Ramos (cell line): ENCODE results near the gene ZNF610.
"Not testable (repeated sequence)": the region's sequence is repeated elsewhere in the genome, so short reads cannot be mapped to it uniquely, and the experiment has no call there.

ENCODE experiments used
- in situ Hi-C: fragments of 300-500 bp; cut with MboI; formaldehyde crosslinking; loops from one replicate; pipeline ENCODE4 v1.14.3; 2022; ENCODE audit warnings: low sequenced_read_pairs; ENCODE audit not compliant: unreplicated experiment

The ZNF610 gene

DNA sequence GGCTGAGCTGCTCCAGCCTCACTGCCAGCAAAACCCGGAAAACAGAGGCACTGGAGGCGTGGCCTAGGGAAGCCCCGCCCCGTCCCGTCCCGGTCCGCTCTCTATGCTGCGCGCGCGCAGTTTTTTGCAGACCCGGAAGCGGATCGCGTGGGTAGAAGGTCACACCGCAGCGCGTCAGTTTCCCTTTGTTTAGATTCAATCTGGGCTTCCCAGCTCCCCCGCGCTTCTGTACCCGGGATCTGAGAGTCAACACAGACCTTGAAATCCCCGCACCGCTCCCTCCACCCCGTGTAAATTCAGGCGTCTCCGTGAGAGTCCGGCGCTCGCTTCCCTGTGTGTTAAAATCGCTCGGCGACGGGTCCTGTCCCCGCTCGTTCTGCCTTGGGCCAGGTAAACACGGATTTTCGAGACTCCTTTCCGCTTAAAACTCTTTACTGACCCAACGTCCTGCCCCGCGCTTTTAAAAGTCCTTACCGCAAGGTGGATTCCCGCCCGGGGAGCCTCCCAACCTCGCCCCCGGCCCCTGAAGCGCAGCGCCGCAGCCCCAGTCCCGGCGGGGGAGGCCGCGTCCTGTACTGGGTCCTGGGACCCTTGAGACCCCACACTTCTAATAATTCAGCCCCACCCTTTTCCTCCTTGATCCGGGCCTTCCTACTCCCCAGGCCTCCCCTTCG, at the start of gene ZNF610:
ZNF610 (plus strand) TSS at position 127 of the 674 bp plus-strand sequence. CDS start 12,930 bp downstream, outside the sequence.
- in situ Hi-C loops: no loop called here

DNA sequence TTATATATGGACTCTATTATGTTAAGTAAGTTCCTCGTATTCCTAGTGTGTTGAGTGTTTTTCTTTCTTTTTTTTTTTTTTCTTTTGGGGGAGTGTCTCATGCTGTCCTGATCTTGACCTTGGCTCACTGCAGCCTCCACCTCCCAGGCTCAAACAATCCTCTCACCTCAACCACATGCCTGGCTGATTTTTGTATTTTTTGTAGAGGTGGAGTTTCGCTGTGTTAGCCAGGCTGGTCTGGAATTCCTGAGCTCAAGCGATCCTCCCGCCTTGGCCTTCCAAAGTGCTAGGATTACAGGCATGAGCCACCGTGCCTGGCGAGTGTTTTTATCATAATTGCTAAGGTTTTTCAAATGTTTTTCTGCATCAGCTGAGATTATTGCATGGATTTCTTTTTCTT, 49.8 kb upstream of the ZNF610 start:
- in situ Hi-C loops: no loop called here

DNA sequence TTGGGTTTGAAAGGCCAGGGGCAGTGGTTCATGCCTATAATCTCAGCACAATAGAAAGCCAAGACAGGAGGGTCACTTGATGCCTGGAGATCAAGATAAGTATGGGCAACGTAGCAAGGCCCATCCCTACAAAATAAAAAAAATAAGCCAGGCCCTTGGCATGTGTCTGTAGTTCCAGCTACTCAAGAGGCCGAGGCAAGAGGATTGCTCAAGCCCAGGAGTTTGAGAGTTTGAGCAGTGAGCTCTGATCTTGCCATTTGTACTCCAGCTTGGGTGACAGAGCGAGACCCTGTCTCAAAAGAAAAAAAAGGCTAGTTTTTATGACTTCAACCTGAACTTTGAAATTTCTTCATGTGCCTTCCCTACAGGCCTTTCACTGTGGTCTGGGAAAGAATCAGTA, 44.3 kb upstream of the ZNF610 start:
- in situ Hi-C loops: no loop called here

- in situ Hi-C loops: not testable (repeated sequence)
Measured at GRCh38 chr19:52292946-52293345, 43.1 kb upstream of the ZNF610 start.

- in situ Hi-C loops: no loop called here
Measured at GRCh38 chr19:52296400-52296772, 39.7 kb upstream of the ZNF610 start.

DNA sequence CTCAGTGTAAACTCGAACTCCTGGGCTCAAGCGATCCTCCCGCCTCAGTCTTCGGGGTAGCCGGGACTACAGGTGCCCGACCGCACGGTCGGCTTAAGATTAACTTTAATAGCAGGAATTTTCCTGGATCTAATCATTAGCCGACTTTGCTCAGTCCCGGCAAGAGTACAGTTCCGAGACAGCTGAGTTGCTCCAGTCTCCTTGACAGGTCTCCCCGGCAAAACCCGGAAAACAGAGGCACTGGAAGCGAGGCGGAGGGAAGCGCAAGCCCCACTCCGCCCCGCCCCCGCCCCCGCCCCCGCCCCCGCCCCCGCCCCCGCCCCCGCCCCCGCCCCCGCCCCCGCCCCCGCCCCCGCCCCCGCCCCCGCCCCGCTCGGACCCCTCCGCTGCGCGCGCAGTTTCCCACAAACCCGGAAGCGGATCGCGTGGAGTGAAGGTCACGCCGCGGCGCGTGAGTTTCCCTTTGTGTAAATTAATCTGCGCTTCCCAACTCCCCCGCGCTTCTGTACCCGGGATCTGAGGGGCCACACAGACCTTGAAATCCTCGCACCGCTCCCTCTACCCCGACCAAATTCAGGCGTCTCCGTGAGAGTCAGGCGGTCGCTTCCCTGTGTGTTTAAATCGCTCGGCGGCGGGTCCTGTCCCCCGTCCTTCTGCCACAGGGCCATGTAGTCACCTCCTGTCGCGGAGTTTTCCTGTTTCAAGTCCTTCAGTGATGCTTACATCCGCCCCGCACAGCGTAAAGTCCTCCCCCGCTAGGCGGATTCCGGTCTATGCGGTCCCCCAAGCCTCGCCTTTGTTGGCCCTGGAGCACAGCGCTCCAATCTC, 39.1 kb upstream of the ZNF610 start, which contains the start of gene ZNF480:
ZNF480 (plus strand) TSS at position 397 of the 828 bp plus-strand sequence. CDS start 3,244 bp downstream, outside the sequence.
- in situ Hi-C loops: no loop called here

GRCh38 chr19:52297601-52298364, 38.3 kb upstream of the ZNF610 start:
- in situ Hi-C loops: no loop called here

DNA sequence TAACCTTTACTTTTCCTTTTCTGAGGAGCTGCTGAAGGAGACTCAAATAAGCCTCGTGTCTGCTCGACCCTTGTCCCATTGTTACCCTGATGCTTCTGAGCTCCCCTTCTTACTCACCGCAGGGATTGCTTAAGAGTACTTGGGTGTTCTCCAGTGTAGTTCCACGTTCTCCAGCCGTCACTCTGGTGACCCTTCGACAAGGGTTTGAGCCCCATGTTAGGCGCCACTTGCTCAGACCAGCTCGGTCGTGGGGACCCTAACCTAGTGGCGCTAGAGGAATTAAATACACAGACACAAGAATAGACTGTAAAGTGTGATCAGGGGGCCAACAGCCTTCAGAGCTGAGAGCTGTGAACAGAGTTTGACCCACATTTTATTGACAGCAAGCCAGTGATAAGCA, 28.8 kb upstream of the ZNF610 start:
- in situ Hi-C loops: no loop called here

DNA sequence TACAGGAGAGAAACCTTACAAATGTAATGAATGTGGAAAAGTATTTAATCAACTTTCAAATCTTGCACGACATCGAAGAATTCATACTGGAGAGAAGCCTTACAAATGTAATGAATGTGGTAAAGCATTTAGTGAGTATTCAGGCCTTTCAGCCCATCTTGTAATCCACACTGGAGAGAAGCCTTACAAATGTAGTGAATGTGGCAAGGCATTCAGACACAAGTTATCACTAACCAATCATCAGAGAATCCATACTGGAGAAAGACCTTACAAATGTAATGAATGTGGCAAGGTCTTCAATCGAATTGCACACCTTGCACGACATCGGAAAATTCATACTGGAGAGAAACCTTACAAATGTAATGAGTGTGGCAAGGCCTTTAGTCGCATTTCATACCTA, 13.6 kb upstream of the ZNF610 start:
- in situ Hi-C loops: no loop called here

DNA sequence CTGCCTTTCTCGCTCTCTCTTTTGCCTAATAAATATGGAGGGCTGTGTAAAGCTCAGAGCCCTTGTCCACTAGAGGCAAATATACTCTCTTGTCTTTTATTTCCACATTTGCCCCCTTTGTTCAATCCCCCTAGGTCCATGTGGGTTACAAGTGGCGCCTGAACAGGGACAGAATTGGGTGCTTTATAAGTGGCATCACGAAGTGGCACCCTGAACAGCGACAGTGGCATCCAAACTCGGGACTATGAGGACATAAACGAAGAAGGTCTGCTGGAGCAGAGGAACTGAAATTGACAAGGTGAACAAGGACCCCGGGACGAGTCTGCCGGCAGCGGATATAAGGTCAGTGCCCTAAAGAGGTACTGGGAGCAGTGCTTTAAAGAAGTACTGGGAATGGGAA, 4.3 kb upstream of the ZNF610 start:
- in situ Hi-C loops: no loop called here

GRCh38 chr19:52335768-52336116, 301 bp upstream of the ZNF610 start:
- in situ Hi-C loops: no loop called here

DNA sequence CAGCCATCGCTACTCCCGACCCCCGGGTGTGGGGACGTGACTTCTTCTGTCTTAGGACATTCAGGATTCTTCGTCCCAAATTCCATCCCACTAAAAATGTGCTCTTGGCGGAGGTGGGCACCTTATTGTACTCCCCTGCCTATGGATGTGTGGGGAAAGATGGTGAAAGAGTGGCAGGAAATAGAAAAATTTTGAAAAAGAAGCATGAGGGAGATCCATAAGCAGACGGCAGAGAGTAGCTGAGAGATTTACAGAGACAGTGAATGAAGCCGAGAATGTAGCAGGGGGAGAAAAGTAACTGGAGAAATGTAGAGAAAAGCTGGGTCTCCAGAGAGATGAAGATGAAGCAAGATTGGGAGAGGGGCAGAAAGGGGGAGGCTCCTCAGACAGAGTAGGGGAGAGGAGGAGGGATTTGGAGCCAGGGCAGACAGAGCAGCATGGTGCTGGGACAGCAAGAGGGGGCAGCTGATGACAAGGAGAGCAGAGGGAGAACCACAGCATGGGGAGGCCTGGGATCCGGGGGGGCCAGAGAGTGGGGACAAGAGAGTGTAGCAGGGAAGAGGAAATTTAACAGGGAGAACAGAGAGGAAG, 843 bp downstream of the ZNF610 start:
- in situ Hi-C loops: no loop called here

DNA sequence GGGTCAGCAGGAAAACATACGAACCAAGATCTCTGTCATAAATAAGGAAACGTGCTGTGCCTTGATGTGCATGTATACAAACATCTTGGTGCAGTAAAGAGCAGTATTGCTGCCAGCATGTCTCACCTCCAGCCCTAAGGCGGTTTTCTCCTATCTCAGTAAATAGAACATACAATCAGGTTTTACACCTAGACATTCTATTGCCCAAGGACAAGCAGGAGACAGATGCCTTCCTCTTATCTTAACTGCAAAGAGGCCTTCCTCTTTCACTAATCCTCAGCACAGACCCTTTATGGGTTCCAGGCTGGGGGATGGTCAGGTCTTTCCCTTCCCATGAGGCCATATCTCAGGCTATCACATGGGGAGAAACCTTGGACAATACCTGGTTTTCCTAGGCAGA, 3.0 kb downstream of the ZNF610 start:
- in situ Hi-C loops: not testable (repeated sequence)

GRCh38 chr19:52343548-52343947, 7.5 kb downstream of the ZNF610 start:
- in situ Hi-C loops: no loop called here

DNA sequence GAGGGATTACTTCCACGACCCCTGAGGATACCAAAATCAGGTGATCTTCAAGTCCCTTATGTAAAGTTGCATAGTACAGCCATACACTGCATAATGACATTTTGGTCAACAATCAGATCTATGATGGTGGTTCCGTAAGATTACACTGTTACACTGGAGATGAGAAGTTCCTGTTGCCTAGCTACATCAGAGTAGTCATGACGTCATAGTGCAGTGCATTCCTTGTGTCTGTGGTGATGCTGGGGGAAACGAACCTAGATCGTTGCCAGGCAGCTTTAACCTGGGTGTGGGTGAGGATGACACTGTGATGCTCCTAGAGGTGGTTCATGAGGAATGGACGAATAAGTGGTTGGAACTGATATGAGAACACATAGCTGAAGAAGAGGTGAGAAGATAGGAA, 9.1 kb downstream of the ZNF610 start:
- in situ Hi-C loops: no loop called here

GRCh38 chr19:52351512-52351911, 15.5 kb downstream of the ZNF610 start:
- in situ Hi-C loops: no loop called here

DNA sequence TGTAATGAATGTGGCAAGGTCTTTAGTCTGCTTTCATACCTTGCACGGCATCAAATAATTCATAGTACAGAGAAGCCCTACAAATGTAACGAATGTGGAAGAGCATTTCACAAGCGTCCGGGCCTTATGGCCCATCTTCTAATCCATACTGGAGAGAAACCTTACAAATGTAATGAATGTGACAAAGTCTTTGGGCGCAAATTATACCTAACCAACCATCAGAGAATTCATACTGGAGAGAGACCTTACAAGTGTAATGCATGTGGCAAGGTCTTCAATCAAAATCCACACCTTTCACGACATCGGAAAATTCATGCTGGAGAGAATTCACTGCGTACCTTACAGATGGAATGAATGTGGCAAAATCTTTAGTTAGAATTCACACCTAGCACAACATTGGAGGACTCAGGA, 30.4 kb downstream of the ZNF610 start:
- in situ Hi-C loops: no loop called here

GRCh38 chr19:52369559-52370340, 33.7 kb downstream of the ZNF610 start, which contains the start of gene ZNF880:
ZNF880 (plus strand) TSS chr19:52369923; CDS start chr19:52369966, 43 bp downstream.
- in situ Hi-C loops: no loop called here

- in situ Hi-C loops: no loop called here
Measured at GRCh38 chr19:52370341-52370710, 34.3 kb downstream of the ZNF610 start.

DNA sequence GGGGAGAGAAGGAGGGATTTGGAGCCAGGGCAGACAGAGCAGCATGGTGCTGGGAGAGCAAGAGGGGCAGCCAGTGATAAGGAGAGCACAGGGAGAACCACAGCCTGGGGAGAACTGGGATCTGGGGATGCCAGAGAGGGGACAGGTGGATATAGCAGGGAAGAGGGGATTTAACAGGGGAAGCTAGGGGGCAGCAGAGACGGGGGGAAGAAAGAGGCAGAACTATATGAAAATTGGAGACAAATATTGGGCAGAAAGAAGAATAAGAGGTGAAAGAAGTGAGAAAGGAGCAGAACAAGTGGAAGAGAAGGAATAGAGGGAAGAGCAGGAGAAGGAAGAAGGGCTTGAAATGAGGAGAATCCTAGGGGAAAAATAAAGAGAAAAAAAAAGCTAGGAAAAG, 55.1 kb downstream of the ZNF610 start:
- in situ Hi-C loops: no loop called here
